ENCODE measurements around the gene PDE4A.
"Not testable (repeated sequence)": the region's sequence is repeated elsewhere in the genome, so short reads cannot be mapped to it uniquely, and the experiment has no call there.

PDE4A gene

DNA sequence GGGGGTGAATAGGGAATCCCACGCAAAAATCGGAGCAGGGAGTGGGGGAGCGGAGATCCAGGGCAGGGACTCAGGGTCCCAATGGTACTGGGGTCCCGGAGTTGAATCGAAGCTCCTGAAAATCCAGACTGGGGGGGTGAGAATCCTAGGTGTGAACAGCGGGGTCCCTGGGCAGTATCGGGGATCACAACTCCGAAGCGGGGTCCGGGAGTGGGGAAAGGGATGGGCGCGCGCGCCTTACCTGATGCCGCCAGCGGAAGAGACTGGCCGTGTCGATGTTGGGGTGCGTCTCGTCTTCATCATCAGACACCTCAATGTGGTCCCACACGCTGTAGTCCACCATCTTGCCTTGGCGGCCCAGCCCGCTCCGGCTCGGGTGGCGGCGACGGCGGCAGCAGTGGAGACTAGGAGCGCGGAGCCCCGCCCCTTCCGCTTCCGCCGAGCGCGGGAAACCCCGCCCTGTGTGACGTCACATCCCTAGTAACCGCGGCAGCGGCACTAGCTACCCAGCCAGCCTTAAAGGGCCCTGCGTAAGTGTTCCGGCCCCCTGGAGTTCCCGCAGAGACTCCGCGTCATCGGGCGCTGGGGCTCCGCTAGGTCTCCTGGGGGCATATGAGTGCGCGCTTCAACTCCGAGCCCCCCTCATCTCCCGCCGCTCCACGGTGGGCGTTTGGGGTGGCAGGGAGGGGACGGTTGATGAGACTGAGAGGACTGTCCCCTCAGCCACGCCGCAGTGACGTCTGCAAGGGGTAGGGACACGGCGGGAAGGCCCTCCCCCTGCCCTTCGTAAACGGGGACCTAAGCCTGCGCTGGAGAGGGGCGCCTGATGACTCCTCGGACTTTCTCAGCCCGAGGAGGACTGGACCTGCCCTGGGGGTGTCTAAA lies 17.0 kb upstream of the PDE4A start, which contains the start of gene CDC37:
CDC37 (minus strand) TSS at position 406 of the 885 bp plus-strand sequence; CDS start at position 343, 63 bp downstream.
- peak; percentile 90 for DNase-seq (ENCODE audit: low read depth)

DNA sequence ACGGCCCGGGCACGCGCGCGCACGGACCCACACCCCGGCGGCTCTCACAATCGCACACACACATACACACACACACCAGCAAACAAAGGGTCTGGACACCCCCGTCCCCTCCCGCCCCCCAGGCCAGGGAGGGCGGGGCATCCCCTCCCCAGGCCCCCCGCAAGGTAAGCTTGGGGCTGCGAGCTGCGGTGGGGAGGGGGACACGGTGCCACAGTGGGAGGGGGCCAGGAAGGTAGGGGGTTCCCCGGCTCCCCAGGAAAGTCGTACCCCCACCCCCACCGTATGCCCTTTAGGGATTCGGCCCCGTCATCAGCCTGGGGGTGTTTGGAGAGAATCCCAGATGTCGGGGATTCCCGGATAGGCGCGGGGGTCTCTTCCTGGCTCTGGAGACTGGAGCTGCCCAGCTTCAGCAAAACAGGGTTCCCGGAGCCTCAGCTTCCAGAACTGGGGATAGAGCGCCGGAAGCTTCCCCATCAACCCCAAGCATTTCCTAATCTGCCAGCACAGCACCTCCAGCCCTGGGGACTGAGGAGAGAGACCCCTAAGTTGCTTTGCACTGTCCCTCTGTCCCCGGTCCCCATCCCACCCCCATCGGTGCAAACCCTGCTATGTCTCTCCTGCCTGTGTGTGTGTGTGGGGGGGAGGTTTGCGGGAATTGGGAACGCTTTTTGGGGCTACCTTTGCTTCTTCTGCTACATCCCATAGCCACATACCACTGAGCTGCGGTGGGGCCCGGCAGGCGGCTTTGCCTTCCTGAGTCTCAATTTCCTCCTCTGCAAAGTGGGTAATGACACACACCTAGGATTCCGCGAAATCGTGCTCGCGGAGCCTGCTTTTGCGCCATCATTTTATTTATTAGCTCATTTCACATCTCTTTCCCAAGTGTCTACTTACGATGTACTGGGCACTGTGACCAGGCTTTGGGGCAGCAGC lies 15.2 kb upstream of the PDE4A start:
- DNase-seq (ENCODE audit: low read depth), result no peak

DNA sequence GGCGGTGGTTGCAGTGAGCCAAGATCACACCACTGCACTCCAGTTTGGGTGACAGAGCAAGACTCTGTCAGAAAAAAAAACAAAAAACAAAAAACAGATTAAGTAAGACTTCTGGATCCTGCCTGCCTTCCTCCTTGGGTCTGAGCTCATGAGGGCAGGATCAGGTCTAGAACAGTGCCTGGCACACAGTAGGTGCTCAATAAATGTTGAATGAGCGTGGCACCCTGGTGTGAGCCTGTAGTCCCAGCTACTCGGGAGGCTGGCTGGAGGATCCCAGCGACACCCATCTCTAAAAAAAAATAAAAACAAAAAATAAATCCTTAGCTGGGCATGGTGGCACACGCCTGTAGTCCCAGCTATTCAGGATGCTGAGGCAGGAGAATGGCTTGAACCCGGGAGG lies 14.1 kb upstream of the PDE4A start:
- DNase-seq (ENCODE audit: low read depth), result no peak

DNA sequence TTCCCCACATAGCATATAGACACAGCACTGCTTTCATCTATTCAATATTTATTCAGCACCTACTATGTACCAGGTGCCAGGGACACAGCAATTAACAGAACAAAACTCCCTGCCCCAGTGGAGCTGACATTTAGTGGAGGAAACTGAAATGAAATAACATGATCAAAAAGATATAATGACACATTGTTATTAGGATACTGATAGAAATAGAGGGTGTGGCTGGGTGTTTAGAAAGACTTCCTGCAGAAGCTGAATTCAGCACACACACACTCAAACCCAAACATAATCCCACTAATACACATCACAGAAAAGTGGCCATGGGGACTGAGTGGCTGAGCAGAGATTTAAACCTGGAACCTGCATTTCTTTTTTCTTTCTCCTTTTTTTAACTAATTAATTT lies 13.2 kb upstream of the PDE4A start:
- no peak for DNase-seq (ENCODE audit: low read depth)

DNA sequence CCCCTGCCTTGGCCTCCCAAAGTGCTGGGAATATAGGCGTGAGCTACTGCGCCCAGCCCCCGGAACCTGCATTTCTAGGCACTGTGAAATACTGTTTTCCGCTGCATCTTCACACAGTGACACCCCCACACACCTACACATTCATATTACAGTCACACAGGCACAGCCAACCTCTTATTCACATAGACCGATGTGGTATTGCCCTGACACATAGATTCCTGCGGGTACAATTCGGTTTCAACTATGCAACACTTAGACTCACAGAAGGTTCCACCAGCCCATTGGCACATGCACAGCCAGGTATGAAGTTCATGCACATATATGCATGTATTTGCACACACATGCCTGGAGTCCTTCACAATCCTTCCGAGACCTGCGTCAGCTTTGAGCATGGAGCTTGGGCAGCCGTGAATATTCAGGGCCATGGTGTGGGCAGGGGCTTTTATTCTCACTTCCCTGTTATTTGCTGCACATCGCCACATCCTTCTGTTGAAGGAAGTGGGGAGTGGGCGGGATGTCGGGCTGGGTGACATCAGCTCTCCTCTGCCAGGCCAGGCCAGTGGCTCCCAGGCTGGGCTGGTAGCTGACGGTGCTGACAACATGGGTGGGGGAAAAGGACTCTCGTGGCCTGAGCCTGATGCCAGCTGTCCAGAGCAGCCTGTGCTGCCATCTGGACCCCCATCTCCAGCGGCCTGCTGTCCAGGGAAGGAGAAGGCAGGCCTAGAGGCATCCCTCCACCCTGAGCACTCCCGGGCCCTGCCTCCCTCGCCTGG lies 11.6 kb upstream of the PDE4A start:
- no peak for DNase-seq (ENCODE audit: low read depth)

DNA sequence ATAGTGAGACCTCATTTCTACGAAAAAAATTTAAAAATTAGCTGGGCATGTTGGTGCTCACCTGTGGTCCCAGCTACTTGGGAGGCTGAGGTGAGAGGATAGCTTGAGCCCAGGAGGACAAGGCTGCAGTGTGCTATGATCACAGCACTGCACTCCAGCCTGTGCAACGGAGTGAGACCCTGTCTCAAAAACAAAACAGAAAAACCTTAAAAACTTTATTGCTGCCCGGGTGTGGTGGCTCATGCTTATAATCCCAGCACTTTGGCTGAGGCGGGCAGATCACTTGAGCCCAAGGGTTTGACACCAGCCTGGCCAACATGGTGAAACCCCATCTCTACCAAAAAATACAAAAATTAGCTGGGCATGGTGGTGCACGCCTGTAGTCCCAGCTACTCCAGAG lies 9.1 kb upstream of the PDE4A start:
- not testable (repeated sequence) for DNase-seq (ENCODE audit: low read depth)

DNA sequence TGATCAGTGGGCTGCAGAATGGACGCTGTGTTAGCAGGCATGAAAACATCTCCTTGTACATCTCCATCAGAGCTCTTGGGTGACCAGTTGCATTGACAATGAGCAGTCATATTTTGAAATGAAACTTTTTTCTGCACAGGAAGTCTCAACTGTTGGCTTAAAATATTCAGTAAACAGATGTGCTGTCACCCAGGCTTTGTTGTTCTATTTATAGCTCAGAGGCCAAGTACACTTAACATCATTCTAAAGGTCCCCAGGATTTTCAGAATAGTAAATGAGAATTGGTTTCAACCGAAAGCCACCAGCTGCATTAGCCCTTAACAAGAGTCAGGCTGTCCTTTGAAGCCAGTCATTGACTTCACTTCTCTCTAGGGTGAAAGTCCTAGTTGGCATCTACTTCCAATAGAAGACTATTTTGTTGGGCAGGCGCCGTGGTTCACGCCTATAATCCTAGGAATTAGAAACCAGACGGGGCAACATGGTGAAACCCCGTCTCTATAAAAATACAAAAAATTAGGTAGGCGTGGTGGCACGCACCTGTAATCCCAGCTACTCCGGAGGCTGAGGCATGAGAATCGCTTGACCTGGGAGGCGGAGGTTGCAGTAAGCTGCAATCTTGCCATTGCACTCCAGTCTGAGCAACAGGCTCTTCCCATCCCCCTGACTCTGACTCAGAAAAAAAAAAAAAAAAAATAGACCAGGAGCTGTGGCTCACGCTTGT lies 7.9 kb upstream of the PDE4A start:
- DNase-seq (ENCODE audit: low read depth), result no peak

DNA sequence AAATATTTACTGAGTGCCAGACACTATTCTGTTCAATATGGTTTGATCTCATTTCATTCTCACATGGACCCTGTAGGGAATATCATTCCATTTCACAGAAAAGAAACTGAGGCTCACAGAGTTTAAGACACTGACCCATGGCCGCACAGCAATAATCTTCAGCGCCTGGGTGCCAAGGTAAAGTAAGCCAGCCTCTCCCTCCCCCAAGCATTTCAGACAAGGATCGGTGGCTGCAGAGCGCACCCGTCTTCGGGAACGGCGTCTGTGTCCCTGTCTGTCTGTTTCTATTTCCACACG lies 4.3 kb upstream of the PDE4A start:
- no peak for DNase-seq (ENCODE audit: low read depth)

DNA sequence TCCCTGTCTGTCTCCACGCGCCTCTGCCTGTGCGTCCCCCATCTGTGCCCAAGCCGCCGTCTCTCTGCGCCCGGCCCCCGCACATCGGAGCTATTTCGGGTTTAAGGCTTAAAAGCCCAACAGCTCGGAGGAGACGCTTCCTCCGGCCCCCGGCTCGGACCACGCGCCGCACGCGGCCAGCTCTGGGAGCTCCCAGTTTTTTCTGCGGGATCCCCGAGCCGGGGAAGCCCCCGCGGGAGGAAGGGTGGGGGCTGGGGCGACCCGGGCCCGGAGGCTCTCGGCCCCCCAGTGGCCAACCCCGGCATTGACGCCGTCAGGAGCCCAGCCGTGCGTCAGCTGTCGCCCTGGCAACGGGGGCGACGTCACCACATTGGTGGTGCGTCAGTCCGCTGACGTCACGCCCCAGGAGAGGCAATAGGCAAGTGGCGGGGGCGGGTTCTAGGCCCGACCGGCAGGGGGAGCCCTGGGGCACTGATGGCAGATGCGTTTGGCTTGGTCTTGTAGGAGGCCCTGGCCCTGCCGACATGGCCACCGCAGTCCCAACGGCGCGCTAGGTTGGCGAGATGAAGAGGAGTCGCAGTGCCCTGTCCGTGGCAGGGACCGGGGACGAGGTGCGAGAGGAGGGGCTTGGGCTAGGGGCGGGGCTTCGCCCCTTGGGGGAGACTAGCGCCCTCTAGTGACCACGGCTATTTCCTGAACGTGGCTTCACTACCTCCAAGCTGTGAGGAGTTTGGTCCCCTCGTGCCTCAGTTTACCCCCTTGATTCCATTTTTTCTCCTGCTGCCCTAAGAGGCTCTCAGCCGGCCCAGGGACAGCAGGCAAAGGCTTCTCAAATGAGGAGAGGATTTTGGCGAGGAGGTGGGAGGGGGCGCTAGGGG lies 3.7 kb upstream of the PDE4A start:
- DNase-seq (ENCODE audit: low read depth), result peak; percentile 69

DNA sequence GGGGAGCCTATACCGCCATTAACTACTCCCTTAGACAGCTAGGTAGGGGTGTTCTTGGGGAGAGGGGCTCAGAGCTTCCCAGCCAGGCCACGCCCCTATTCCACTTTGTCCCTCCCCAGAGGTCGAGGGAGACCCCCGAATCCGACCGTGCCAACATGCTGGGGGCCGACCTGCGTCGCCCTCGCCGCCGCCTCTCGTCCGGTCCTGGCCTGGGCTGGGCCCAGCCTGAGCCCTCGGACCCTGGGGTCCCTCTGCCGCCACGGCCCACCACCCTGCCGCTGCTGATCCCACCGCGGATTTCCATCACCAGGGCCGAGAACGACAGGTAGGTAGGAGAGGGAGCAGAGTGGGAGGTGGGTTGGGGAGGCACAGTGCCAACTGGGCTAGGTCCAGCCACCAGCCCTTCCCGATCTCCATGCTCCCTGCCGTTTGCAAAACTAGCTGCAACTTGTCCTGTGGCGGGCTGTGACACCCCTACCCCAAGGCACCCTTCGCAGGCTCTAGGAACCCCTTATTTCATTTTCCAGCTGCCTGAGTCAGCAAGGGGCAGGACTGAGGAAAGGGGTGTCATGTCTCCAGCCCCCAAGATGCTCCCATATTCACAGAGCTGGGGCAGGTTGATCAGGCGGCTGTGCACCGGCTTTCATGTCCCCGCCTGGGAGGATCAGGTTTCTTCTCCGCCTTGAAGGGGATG lies 2.6 kb upstream of the PDE4A start:
- DNase-seq (ENCODE audit: low read depth), result no peak

DNA sequence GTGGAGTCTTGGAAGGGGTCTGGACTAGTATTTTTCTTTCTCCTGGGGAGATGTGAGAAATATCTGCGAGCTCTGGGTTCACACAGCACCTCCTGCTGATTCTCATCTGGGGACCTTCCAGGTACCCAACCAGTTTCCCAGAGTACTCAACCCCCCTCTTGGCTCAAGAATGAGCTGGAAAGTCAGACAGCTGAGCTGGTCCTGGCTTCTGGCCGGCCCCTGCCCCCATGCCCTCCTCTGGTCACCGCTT lies 2.2 kb upstream of the PDE4A start:
- DNase-seq (ENCODE audit: low read depth), result no peak

DNA sequence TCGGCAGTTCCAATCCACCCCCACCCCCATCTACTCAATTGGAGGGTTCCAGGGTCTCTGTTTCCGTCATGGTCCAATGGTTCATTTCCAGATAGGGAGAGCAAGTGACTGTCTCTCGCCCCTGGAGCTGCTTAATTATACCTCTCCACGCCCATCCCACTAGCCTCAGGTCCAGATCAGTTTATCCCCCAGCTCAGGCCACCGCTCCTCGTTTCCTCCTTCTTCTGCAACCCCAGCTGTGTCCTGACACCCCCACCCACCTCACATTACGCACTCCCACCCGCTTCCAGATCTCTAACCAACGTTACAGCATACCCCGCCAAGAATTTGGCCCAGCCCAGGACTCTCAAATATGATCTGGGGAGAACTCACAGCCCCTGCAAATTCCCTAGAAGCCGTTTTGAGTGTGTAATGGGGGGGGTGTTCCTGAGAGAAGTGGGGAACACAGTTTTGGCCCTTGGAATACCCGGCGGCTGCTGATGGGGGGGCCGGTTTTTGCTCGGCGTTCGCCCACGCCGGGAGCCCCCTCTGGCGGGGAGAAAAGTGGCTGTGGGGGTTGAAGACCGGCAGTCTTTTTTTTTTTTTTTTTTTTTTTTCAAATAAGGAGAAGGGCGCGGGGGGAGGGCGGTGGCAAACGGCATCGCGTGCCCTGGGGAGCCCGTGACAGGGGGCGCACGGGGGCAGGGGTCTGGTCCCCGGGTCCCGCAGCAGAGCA lies 1.7 kb upstream of the PDE4A start:
- no peak for DNase-seq (ENCODE audit: low read depth)

DNA sequence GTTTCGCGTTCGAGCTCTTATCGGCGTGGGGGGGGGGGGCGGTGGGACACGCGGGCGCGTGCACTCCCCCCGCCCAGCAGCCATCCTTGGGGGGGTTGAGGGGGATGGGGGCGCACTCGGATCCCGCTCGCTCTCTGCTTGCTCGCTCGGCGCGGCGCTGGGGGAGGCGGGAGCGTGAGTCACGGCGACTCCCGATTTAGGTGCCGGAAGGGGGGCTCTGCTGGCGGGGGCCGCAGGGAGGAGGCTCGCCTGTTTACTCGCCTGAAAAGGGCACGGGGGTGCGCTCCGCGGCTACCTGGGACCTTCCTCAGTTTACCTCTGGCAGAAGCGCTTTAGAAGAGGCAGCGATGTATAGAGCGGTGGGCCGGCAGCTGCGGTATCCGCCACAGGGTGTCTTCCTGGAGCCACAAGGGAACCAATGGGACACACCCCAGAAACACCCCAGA lies 1.1 kb upstream of the PDE4A start:
- DNase-seq (ENCODE audit: low read depth), result no peak

DNA sequence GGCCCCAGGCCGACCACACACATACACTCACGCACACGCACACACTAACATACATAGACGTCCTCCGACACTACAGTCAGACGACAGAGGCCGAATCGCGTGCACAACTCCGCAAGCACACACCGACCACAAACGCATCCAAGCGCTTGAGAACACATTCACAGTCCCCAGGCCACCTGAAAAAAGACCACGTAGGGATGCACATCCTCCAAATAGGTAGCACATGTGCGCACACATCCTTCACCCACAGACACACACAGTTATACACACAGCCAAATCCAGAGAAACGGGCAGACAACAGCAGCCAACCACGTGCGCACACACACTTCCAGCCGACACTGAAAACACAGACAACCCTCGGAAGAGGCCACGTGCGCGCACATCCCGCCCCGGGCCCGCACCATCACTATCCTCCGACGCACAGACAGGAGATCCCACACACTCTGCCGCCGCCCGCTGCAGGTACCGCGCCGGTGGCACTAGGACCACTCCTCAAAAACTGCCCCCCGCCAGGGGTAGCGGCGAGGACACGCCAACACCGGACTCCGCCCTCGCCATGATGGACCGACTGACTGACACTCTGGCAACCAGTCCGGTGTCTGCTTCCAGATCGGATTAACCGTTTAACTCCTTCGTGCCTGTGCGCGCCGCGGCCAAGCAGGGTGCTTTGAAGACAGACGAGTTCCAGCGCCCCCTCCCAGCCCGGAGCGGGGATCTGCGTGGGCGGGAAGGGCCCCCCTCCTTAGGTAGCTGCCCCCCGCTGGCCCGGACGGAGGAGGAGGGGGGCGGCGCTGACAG lies 493 bp upstream of the PDE4A start:
- DNase-seq (ENCODE audit: low read depth), result no peak

DNA sequence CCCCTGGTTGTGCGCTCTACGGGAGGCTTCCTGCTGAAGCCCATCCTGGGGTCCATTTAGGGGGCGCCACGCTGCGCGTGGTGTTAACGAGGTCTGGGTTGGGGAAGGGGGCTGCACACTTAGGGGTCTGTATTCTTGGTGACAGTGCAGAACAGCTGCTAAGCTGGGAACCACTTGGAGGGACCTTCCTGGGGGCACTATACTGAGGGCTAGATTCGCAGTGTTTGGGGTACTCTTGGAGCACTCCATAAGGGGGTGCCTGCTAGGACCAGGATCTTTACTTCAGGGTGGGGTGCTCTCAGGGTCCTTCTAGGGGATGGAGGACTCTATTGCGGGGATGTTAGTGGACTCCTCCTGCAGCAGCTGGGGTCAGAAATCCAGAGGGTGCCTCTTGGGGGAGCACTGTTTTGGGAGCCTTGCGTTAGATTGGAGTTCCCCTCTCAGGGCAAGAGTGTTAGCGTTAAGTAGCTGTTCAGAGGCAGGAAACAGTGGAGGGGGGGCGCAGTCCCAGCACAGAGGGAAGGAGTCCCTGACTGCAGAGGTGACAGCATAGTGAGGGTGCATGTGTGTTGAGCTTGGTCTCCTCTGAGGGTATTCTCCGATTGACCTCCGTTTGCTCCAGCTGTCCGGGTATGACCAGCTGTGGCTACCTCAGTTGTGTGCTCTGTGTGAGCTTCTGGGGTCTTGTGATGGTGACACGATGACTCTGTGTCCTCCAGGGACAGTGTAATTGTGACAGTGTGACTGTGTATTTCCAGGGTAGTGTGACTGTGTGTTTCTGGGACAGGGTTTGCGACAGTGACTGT lies 1.1 kb downstream of the PDE4A start:
- no peak for DNase-seq (ENCODE audit: low read depth)

DNA sequence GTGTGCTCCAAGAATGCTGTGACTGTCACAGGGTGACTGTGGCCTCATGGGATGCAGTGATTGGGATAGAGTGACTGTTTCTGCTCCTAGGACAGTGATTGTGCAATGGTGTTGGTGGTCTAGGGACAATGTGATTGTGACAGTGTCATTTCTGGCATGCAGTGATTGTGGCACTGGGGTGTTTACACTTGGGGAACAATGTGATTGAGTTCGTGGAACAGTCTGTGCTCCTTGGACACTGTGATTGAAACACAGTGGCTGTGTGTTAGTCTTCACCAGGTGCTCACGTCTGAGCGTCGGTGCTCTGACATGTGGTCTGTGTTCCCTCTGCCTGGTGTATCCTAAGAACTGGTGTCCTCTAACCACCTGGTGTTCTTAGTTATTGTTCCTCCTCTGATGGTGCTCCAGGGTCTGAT lies 1.7 kb downstream of the PDE4A start:
- no peak for DNase-seq (ENCODE audit: low read depth)

DNA sequence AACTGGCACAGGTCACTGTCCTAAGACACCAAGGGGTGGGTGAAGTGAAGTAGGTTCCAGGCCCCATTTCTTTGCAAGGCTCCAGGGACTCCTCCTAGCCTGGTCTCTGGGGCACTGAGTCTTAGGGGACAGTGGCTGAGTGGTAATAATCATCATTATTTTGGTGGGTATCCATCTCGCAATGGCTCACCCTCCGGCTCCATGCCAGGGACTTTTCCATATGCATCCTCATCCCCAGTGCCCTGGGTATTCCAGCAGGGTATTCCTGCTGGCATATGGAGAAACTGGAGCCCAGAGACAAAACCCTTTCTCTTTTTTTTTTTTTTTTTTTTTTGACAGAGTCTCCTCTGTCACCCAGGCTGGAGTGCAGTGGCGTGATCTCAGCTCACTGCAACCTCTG lies 2.5 kb downstream of the PDE4A start:
- DNase-seq (ENCODE audit: low read depth), result no peak

All from stromal cell of bone marrow (primary cell).